ENCODE results near the gene THSD7B. TPM values are rescaled to one million over a fixed set of nuclear protein-coding genes. Genes with fewer than 3 reads are reported as not detected.

The THSD7B gene
- total and polyA plus RNA-seq, 10 donors, result 0.02 to 0.17 (median 0.09) TPM; not detected in 7

GRCh38 chr2:137435162-137435561, 669.8 kb downstream of the THSD7B start:
- TF ChIP-seq CTCF (IDR thresholded peaks at IDR 0.05 in 8 of 11, conservative IDR thresholded peaks at IDR 0.05 in 3 of 11) (no peak), POLR2AphosphoS5 (IDR thresholded peaks at IDR 0.05) (no peak), POLR2A (IDR thresholded peaks at IDR 0.05) (no peak)
- no peaks in the 10 kb centered on the region for H3K27me3 ChIP-seq (replicated peaks in 1 of 7)
- H3K36me3 ChIP-seq, result no peaks in the 10 kb centered on the region
- 51 to 70% (median 57%) methylated on average over 1 of the region's 1 CpG for WGBS, 5 donors
- no peak for DNase-seq
- H3K27ac ChIP-seq, result no peak overlapping the region
- H3K4me3 ChIP-seq, result no peak overlapping the region
- H3K4me1 ChIP-seq, result no peaks in the 10 kb centered on the region
- intact Hi-C loops (cut with DNase I; ENCODE audit: low total_unique reads), result no loop called here
- H3K9me3 ChIP-seq, result peaks cover 0 to 5% (median 0%) of the 10 kb centered on the region in 8 donors

GRCh38 chr2:137437386-137437785, 672.0 kb downstream of the THSD7B start:
- intact Hi-C loops (cut with DNase I; ENCODE audit: low total_unique reads), result no loop called here
- TF ChIP-seq POLR2A (IDR thresholded peaks at IDR 0.05) (no peak), POLR2AphosphoS5 (IDR thresholded peaks at IDR 0.05) (no peak), CTCF (IDR thresholded peaks at IDR 0.05 in 8 of 11, conservative IDR thresholded peaks at IDR 0.05 in 3 of 11) (no peak)
- WGBS, 5 donors, result 75 to 93% (median 88%) methylated on average over 2 of the region's 2 CpGs
- Histone ChIP-seq H3K4me1 (no peaks in the 10 kb centered on the region), H3K9me3 (no peaks in the 10 kb centered on the region), H3K27ac (no peak overlapping the region), H3K27me3 (replicated peaks in 1 of 7) (no peaks in the 10 kb centered on the region), H3K36me3 (no peaks in the 10 kb centered on the region), H3K4me3 (no peak overlapping the region)
- no peak for DNase-seq

GRCh38 chr2:137444970-137445369, 679.6 kb downstream of the THSD7B start:
- TF ChIP-seq CTCF (IDR thresholded peaks at IDR 0.05 in 8 of 11, conservative IDR thresholded peaks at IDR 0.05 in 3 of 11) (no peak), POLR2AphosphoS5 (IDR thresholded peaks at IDR 0.05) (no peak), POLR2A (IDR thresholded peaks at IDR 0.05) (no peak)
- intact Hi-C loops (cut with DNase I; ENCODE audit: low total_unique reads), result no loop called here
- H3K27ac ChIP-seq, result no peak overlapping the region
- no peaks in the 10 kb centered on the region for H3K4me1 ChIP-seq
- no peak overlapping the region for H3K4me3 ChIP-seq
- 50 to 82% (median 76%) methylated on average over 1 of the region's 1 CpG for WGBS, 5 donors
- H3K36me3 ChIP-seq, result no peaks in the 10 kb centered on the region
- no peak for DNase-seq
- peaks cover 0 to 7% (median 0%) of the 10 kb centered on the region in 8 donors for H3K9me3 ChIP-seq
- no peaks in the 10 kb centered on the region for H3K27me3 ChIP-seq (replicated peaks in 1 of 7)

- Histone ChIP-seq H3K27ac (no peak overlapping the region), H3K4me3 (no peak overlapping the region), H3K9me3 (peaks cover 0 to 7% (median 0%) of the 10 kb centered on the region in 8 donors), H3K36me3 (no peaks in the 10 kb centered on the region), H3K4me1 (no peaks in the 10 kb centered on the region), H3K27me3 (replicated peaks in 1 of 7) (no peaks in the 10 kb centered on the region)
- no peak for DNase-seq
- TF ChIP-seq POLR2AphosphoS5 (IDR thresholded peaks at IDR 0.05) (no peak), CTCF (IDR thresholded peaks at IDR 0.05 in 8 of 11, conservative IDR thresholded peaks at IDR 0.05 in 3 of 11) (no peak), POLR2A (IDR thresholded peaks at IDR 0.05) (no peak)
- intact Hi-C loops (cut with DNase I; ENCODE audit: low total_unique reads), result no loop called here
Measured at GRCh38 chr2:137449454-137449853, 684.1 kb downstream of the THSD7B start.

Data from spleen (tissue), 11 donors.